Esophagus (tissue), 2 donors: ENCODE data around the gene GRB10. TPM values are rescaled to one million over a fixed set of nuclear protein-coding genes. Genes with fewer than 3 reads are reported as not detected.

Experiments
- H3K27ac ChIP-seq, 2 donors: one replicate each; pipeline ENCODE4 v1.5.1; 2013; ENCODE audit warnings: low read depth in 2 of 2, mild to moderate bottlenecking in 2 of 2, inconsistent platforms in 1 of 2, low read length in 1 of 2, moderate library complexity in 1 of 2
- H3K27me3 ChIP-seq, 2 donors: one replicate each; pipeline ENCODE4 v1.6.1; 2013; ENCODE audit warnings: low read length in 2 of 2, control low read depth in 1 of 2, mild to moderate bottlenecking in 1 of 2; ENCODE audit not compliant: insufficient read depth in 2 of 2, control insufficient read depth in 1 of 2
- H3K36me3 ChIP-seq, 2 donors: one replicate each; pipeline ENCODE4 v1.6.1; 2013; ENCODE audit warnings: low read length in 1 of 2; ENCODE audit not compliant: control insufficient read depth in 2 of 2, insufficient read depth in 2 of 2
- H3K4me1 ChIP-seq, 2 donors: one replicate each; pipeline ENCODE4 v1.6.1; 2013; ENCODE audit warnings: low read length in 1 of 2; ENCODE audit not compliant: control insufficient read depth in 2 of 2, insufficient read depth in 2 of 2
- H3K4me3 ChIP-seq, 2 donors: one replicate each; pipeline ENCODE4 v1.5.1; 2013; ENCODE audit warnings: low read length in 2 of 2, mild to moderate bottlenecking in 2 of 2, low read depth in 1 of 2, moderate library complexity in 1 of 2
- H3K9me3 ChIP-seq, 2 donors: one replicate each; pipeline ENCODE4 v1.6.1; 2013; ENCODE audit warnings: mild to moderate bottlenecking in 2 of 2, low read depth in 1 of 2, low read length in 1 of 2, moderate library complexity in 1 of 2; ENCODE audit not compliant: control insufficient read depth in 2 of 2, insufficient read depth in 1 of 2
- WGBS, 2 donors: extraction: QIAGEN DNeasy Blood & Tissue Kit; methylation state at CpG; one replicate each; pipeline ENCODE4 v1.1.7; 2013; 5-methylcytosine and 5-hydroxymethylcytosine counted together
- polyA plus RNA-seq, 2 donors: library from polyadenylated mRNA; stranded (reverse); fragments of 200-250 nt; gene quantifications; one replicate each; pipeline ENCODE4 v1.2.3, GENCODE V29; 2013
- donor health status: healthy with polysubstance abuse.
- donor health status: Bipolar disorder and iron deficiency.

The GRB10 gene
- polyA plus RNA-seq, 2 donors, result 4.0 to 5.0 TPM

GRCh38 chr7:50595491-50596102 lies 187.1 kb downstream of the GRB10 start:
- H3K27me3 ChIP-seq, result no peaks in the 10 kb centered on the region
- no peak overlapping the region for H3K27ac ChIP-seq
- no peak overlapping the region for H3K4me3 ChIP-seq
- H3K4me1 ChIP-seq, result peaks cover 0 to 2% of the 10 kb centered on the region in 2 donors
- H3K36me3 ChIP-seq, result peaks cover 5 to 7% of the 10 kb centered on the region in 2 donors
- 57 to 64% methylated on average over 5 of the region's 5 CpGs for WGBS, 2 donors
- H3K9me3 ChIP-seq, result peaks cover 0 to 3% of the 10 kb centered on the region in 2 donors

DNA sequence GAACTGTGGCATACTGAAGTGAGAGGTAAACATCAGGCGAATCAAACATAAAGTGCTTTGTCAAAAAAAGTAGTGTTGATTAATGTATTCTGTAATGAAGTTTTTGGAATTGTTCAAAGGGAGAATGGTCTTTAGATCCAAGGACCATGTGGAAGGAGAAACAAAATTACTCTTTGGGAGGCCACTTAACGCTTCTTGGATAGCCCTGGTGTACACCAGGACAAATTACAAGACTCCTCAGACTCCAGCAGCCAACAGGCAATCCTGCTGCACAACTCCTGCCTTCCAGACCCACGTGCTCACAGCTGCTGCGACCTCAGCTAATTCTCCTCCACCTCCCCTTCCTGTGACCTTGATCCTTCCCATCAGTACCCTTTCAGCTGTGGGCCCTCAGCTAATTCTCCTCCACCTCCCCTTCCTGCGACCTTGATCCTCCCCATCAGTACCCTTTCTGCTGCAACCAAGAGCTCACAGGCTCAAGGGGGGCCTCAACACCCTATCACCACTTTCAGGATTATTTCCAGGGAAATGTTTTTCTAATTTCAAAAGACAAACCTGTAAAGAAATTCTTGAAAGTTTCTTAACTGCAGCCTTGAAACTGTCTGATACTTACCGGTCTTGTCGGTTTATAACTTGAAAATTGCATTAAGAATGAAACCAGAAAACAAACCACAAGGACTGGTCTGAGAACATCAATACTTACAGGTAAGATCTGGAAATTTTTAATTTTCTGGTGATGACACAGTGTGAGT lies 187.8 kb downstream of the GRB10 start:
- Histone ChIP-seq H3K27ac (no peak overlapping the region), H3K36me3 (peaks cover 5 to 7% of the 10 kb centered on the region in 2 donors)

GRCh38 chr7:50594136-50594535 lies 188.6 kb downstream of the GRB10 start:
- peaks cover 0 to 3% of the 10 kb centered on the region in 2 donors for H3K9me3 ChIP-seq
- H3K36me3 ChIP-seq, result peaks cover 5 to 7% of the 10 kb centered on the region in 2 donors
- H3K4me1 ChIP-seq, result peaks cover 0 to 2% of the 10 kb centered on the region in 2 donors
- no peak overlapping the region for H3K4me3 ChIP-seq
- no peaks in the 10 kb centered on the region for H3K27me3 ChIP-seq
- 65 to 82% methylated on average over 4 of the region's 4 CpGs for WGBS, 2 donors
- no peak overlapping the region for H3K27ac ChIP-seq

More for the DNA sequence above, 187.8 kb downstream of the GRB10 start:
- Histone ChIP-seq H3K9me3 (peaks cover 0 to 3% of the 10 kb centered on the region in 2 donors), H3K4me1 (peaks cover 0 to 2% of the 10 kb centered on the region in 2 donors), H3K4me3 (no peak overlapping the region), H3K27me3 (no peaks in the 10 kb centered on the region)
- 76 to 83% methylated on average over 7 of the region's 7 CpGs for WGBS, 2 donors

DNA sequence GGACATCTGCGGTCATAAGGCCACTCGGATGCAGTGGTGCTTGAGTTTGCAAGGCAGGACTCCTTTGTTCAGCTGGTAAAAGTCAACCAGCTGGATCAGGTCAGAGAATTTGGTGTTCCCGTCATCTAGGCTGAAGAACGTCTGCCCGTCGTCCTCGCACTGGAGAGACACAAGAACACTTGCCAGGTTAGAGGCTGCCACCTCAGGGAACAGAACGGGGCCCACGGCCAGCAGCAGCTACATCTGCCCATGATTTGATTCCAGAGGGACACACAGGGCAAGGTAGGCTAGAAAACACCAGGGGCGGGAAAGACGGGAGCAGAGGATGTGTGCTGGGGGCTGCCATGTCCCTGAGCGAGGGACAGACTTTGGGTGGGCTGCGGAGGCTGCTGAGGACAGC lies 189.8 kb downstream of the GRB10 start:
- peaks cover 0 to 3% of the 10 kb centered on the region in 2 donors for H3K9me3 ChIP-seq
- no peaks in the 10 kb centered on the region for H3K27me3 ChIP-seq
- WGBS, 2 donors, result 95 to 96% methylated on average over 13 of the region's 13 CpGs
- no peak overlapping the region for H3K27ac ChIP-seq
- H3K36me3 ChIP-seq, result peaks cover 5 to 7% of the 10 kb centered on the region in 2 donors
- peaks cover 0 to 2% of the 10 kb centered on the region in 2 donors for H3K4me1 ChIP-seq
- no peak overlapping the region for H3K4me3 ChIP-seq

DNA sequence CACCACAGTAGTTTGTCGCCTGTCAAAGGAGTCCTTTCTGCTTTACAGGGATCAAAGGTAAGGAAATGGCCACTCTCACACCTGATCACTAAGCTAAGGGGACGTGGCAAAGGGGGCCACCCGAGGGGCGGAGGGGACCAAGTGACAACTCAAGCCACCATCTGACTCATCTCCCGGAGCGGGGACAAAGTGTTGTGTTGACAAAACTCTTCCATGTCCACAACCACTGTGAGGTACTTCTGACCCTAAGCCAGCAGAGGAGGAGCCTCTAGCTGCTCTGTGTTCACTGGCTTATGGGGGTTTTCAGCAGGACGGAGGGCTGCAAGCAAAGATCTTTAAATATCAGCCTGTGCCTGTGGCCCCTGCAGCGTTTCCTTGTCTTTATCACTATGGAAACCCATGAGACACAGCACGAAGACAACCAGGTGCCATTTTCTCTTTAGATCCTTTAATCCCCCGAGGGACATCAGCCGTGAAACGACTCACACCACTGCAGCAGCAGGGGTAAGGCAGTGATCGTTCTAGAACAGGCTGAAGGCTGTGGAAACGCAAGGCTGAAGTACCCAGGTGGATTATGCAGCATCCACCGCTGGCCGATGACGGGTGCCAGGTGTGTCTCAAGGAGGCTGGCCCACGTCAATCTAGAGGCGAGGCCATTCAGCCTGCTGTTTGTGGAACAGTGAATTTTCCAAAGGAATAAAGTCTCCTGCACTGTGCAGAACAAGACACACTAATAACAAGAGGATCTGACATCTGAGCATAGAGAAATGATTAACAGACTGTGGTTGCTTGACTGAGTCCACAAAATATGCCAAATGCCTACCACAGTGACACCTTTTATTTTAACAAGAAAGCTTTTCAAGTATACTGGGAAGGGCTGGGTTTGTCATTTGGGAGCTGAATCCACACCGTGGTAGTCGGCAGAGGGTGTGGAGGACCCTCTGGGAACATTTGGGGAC lies 190.9 kb downstream of the GRB10 start:
- Histone ChIP-seq H3K27ac (no peak overlapping the region), H3K9me3 (peaks cover 0 to 5% of the 10 kb centered on the region in 2 donors), H3K4me3 (no peak overlapping the region), H3K4me1 (peaks cover 0 to 2% of the 10 kb centered on the region in 2 donors), H3K36me3 (peaks cover 5 to 7% of the 10 kb centered on the region in 2 donors), H3K27me3 (no peaks in the 10 kb centered on the region)
- 78 to 80% methylated on average over 21 of the region's 21 CpGs for WGBS, 2 donors

- Histone ChIP-seq H3K4me3 (no peak overlapping the region), H3K36me3 (peaks cover 5 to 7% of the 10 kb centered on the region in 2 donors), H3K27ac (no peak overlapping the region), H3K4me1 (peaks cover 0 to 2% of the 10 kb centered on the region in 2 donors), H3K9me3 (peaks cover 0 to 5% of the 10 kb centered on the region in 2 donors), H3K27me3 (no peaks in the 10 kb centered on the region)
- WGBS, 2 donors, result 89 to 93% methylated on average over 5 of the region's 5 CpGs
Measured at GRCh38 chr7:50591098-50591479, 191.6 kb downstream of the GRB10 start.

DNA sequence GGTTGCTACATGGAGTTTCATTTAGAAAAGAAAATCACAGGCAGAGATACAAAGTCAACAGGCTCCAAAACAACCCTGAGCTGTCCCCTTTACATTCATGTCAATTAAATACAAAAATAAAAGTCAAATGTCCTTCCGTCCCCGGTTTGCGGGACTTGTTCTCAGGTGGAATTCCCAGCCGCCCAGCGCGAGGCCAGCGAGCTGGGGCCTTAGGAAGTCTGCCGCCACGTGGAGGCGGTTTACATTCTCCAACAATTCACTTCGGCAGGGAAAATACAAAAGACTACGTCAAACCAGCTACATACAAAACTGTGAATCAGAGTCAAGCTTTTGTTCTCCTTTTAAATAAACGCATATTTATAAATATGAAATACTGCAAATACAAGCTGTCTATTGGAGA lies 192.2 kb downstream of the GRB10 start:
- H3K27ac ChIP-seq, result no peak overlapping the region
- H3K36me3 ChIP-seq, result peaks cover 5 to 7% of the 10 kb centered on the region in 2 donors
- 93 to 95% methylated on average over 13 of the region's 13 CpGs for WGBS, 2 donors
- H3K4me3 ChIP-seq, result no peak overlapping the region
- no peaks in the 10 kb centered on the region for H3K27me3 ChIP-seq
- H3K9me3 ChIP-seq, result peaks cover 0 to 5% of the 10 kb centered on the region in 2 donors
- peaks cover 0 to 2% of the 10 kb centered on the region in 2 donors for H3K4me1 ChIP-seq

DNA sequence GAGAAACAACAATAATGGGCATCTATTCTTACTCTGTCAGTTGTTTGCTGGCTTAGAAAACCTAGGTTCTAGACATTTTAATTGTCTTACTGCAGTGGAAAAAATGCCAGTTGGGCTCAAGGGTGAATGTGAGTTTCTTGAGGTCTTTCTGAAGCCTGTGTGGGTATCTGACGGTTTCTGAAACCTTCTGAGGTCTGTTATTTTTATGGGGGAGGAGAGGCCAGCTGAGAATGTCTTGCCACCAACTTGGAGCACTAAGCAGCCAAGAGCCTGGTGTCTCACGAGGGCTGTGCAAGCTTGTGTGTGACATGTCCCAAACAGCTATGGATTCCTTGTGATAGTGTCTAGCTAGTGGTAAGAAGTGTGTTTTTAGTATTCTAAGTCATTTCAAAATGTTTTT lies 193.3 kb downstream of the GRB10 start:
- Histone ChIP-seq H3K36me3 (peaks cover 5 to 7% of the 10 kb centered on the region in 2 donors), H3K27me3 (no peaks in the 10 kb centered on the region), H3K27ac (no peak overlapping the region), H3K4me1 (peaks cover 1 to 2% of the 10 kb centered on the region in 2 donors), H3K9me3 (peaks cover 2 to 5% of the 10 kb centered on the region in 2 donors), H3K4me3 (no peak overlapping the region)
- WGBS, 2 donors, result 73 to 80% methylated on average over 2 of the region's 2 CpGs

- Histone ChIP-seq H3K27ac (no peak overlapping the region), H3K9me3 (peaks cover 5 to 7% of the 10 kb centered on the region in 2 donors), H3K4me3 (no peak overlapping the region), H3K4me1 (peaks cover 2 to 3% of the 10 kb centered on the region in 2 donors), H3K27me3 (no peaks in the 10 kb centered on the region), H3K36me3 (peaks cover 5 to 7% of the 10 kb centered on the region in 2 donors)
- 80 to 83% methylated on average over 8 of the region's 8 CpGs for WGBS, 2 donors
Measured at GRCh38 chr7:50588937-50589336, 193.8 kb downstream of the GRB10 start.
